Activated CD8-positive, alpha-beta memory T cell treated with anti-CD3 and anti-CD28 coated beads for 36 hours (primary cell): ENCODE results near the gene HOXA1. TPM values are rescaled to one million over a fixed set of nuclear protein-coding genes. Genes with fewer than 3 reads are reported as not detected.

Experiments used
- CTCF ChIA-PET: fragments of 350-600 bp; sonication (Branson Sonifier 250); formaldehyde crosslinking; loops from one replicate; lab custom pipeline; 2021; ENCODE audit warnings: antibody characterized with exemption; lab: Charles Lee
- POLR2A ChIA-PET: fragments of 350-600 bp; sonication (Branson Sonifier 250); formaldehyde crosslinking; loops from one replicate; lab custom pipeline; 2021; ENCODE audit warnings: antibody characterized with exemption; lab: Charles Lee
- total RNA-seq, 2 experiments: library from RNA; stranded (reverse); gene quantifications; one replicate each; pipeline ENCODE4 v1.2.3, GENCODE V29; 2021

HOXA1 gene
- total RNA-seq, 2 experiments from 2014 or later = 0.15 TPM; not detected in 1

- ChIA-PET POLR2A (no interaction called here), CTCF (no interaction called here)
These were observed 37.8 kb upstream of the HOXA1 start for GRCh38 chr7:27133409-27134231.

GRCh38 chr7:27132978-27133377, 37.2 kb upstream of the HOXA1 start:
- ChIA-PET CTCF (no interaction called here), POLR2A (no interaction called here)

- POLR2A ChIA-PET = no interaction called here
- CTCF ChIA-PET = interaction anchor here (1.7 kb wide), 1 partner anchor 29 kb away, joined by 4 read pairs; no protein-coding TSS in a partner anchor
These were observed 36.4 kb upstream of the HOXA1 start for GRCh38 chr7:27132214-27132613.

GRCh38 chr7:27131390-27131819, 35.6 kb upstream of the HOXA1 start:
- ChIA-PET CTCF (interaction anchor here (1.5 to 1.7 kb wide), 2 partner anchors 20 to 29 kb away, joined by 4 read pairs; no protein-coding TSS in a partner anchor), POLR2A (interaction anchor here (1.0 kb wide), 1 partner anchor 11 kb away, joined by 6 read pairs; no protein-coding TSS in a partner anchor)

GRCh38 chr7:27130540-27131389, 35.0 kb upstream of the HOXA1 start, which contains the start of gene HOXA4:
TSS of gene HOXA4 (minus strand) at chr7:27130757. CDS start at chr7:27130733, 24 bp downstream.
- POLR2A ChIA-PET = interaction anchor here (1.0 kb wide), 1 partner anchor 10 kb away, joined by 6 read pairs; no protein-coding TSS in a partner anchor
- CTCF ChIA-PET = interaction anchor here (1.5 to 1.7 kb wide), 2 partner anchors 20 to 30 kb away, joined by 4 read pairs; no protein-coding TSS in a partner anchor

- POLR2A ChIA-PET = no interaction called here
- CTCF ChIA-PET = no interaction called here
These were observed 34.1 kb upstream of the HOXA1 start for GRCh38 chr7:27129729-27130539.

GRCh38 chr7:27128776-27129728, 33.3 kb upstream of the HOXA1 start:
- POLR2A ChIA-PET = no interaction called here
- CTCF ChIA-PET = no interaction called here

- ChIA-PET CTCF (no interaction called here), POLR2A (no interaction called here)
These were observed 32.2 kb upstream of the HOXA1 start for GRCh38 chr7:27128034-27128433.

GRCh38 chr7:27126596-27127327, 31.0 kb upstream of the HOXA1 start:
- ChIA-PET CTCF (no interaction called here), POLR2A (no interaction called here)

GRCh38 chr7:27125986-27126394, 30.2 kb upstream of the HOXA1 start:
- CTCF ChIA-PET = no interaction called here
- POLR2A ChIA-PET = no interaction called here

GRCh38 chr7:27124902-27125689, 29.3 kb upstream of the HOXA1 start:
- ChIA-PET POLR2A (no interaction called here), CTCF (no interaction called here)

GRCh38 chr7:27124096-27124901, 28.5 kb upstream of the HOXA1 start:
- ChIA-PET CTCF (no interaction called here), POLR2A (no interaction called here)

GRCh38 chr7:27123477-27124053, 27.8 kb upstream of the HOXA1 start:
- POLR2A ChIA-PET = no interaction called here
- CTCF ChIA-PET = no interaction called here

GRCh38 chr7:27123007-27123476, 27.2 kb upstream of the HOXA1 start:
- ChIA-PET CTCF (no interaction called here), POLR2A (no interaction called here)

- ChIA-PET CTCF (no interaction called here), POLR2A (no interaction called here)
These were observed 26.5 kb upstream of the HOXA1 start for GRCh38 chr7:27122077-27122910.
